ENCODE results near the gene DGKA.
A peak's percentile ranks its signal among the peaks of the same experiment; 100 is the strongest.
"Not testable (repeated sequence)": the region's sequence is repeated elsewhere in the genome, so short reads cannot be mapped to it uniquely, and the experiment has no call there.

The DGKA gene

DNA sequence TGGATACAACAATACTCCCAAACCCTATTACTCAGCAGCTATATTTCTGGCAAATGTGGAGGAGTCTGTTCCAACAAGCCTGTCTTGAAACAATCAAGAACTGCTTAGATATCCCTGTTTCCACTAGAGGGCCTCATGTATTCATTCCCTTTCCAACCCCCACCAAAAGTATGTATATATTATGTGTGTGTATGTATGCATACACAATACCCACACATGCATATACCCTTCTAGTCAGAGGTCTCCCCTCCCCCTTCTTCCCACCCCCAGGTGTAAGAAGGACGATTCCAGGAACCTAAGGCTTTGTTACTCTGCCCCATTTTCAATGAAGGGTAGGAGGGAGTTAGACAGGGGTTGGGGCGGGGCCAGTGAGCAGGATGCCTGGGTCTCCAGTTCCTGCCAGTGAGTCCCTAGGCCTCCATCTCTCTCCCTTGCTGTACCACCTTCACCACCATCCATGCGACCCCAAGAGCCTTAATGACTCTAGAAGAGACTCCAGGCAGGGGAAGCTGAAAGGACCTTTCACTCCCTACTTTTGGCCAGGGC is at the start of gene DGKA:
Gene DGKA, plus strand, starts transcription at position 392 of the 546 bp plus-strand sequence. CDS start 5,342 bp downstream, outside the sequence.
- in situ Hi-C loops (cut with HindIII; ENCODE audit: low pct_ligation_motif_present, low pct_unique_long_range_greater_than_20kb, low sequenced_read_pairs) = no loop called here
- DNase-seq = peak; percentile 77

DNA sequence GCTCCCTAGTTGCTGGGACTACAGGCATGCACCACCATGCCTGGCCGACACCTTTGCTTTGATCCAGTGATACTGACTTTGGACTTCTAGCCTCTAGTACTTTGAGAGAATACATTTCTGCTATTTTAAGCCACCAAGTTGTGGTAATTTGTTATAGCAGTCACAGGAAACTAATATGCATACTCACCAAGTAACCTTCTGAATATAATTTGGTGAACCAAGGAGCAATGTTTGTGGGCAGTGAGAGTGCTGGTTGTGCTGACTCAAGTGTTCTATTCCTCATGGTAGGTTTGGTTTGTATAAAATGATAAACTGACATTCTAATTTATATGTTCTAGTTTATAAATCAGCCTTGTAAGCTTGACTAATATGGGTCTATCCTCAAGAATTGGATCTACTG is 45.8 kb upstream of the DGKA start:
- DNase-seq = no peak

DNA sequence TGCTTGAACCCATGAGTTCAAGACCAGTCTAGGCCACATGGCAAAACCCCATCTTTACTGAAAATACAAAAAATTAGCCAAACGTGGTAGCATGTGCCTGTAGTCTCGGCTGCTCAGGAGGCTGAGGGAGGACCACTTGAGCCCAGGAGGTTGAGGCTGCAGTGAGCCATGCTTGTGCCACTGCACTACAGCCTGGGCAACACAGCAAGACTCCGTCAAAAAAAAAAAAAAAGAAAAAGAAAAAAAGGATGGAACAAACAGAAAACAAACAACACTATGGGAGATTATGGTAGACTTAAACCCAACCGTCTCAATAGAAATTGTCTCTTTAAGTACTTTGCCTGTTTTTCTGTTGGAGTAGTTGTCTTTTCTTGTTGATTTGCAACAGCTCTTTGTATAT is 39.7 kb upstream of the DGKA start:
- in situ Hi-C loops (cut with HindIII; ENCODE audit: low pct_ligation_motif_present, low pct_unique_long_range_greater_than_20kb, low sequenced_read_pairs) = no loop called here
- no peak for DNase-seq

More for the DNA sequence above, 45.8 kb upstream of the DGKA start:
- in situ Hi-C loops (cut with HindIII; ENCODE audit: low pct_ligation_motif_present, low pct_unique_long_range_greater_than_20kb, low sequenced_read_pairs) = no loop called here

DNA sequence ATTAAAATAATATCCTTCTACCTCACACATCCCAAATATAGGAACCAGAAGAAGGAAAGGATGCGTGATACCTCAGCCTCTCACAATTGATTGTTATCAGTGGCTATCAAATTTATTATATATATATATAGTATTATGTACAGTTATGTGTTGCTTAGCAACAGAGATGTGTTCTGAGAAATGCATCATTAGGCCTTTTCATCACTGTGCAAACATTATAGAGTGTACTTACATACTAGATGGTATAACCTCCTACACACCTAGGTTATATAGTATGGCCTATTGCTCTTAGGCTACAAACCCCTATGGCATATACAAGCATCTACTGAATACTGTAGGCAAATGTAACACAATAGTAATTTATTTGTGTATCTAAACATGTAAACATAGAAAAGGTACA is 37.2 kb upstream of the DGKA start:
- in situ Hi-C loops (cut with HindIII; ENCODE audit: low pct_ligation_motif_present, low pct_unique_long_range_greater_than_20kb, low sequenced_read_pairs) = no loop called here
- DNase-seq = no peak

DNA sequence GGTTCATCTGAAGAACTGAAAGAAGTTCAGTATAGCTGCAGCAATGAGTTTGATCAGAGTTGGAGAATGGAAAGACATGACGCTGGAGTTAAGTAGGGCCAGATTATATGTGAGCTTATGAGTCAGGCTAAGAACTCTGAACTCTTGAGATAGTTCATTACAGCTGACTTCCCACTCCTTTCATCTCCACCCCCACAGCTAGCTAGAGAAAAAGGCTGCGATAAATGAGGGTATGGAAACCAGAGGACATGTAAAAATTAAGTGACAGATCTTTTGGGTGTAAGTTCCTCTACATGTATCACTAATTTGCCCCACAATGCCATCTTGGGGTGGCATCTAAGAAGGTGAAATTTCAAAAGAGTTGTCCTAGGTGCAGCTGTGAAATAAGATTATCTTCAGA is 31.9 kb upstream of the DGKA start:
- in situ Hi-C loops (cut with HindIII; ENCODE audit: low pct_ligation_motif_present, low pct_unique_long_range_greater_than_20kb, low sequenced_read_pairs) = no loop called here
- no peak for DNase-seq

DNA sequence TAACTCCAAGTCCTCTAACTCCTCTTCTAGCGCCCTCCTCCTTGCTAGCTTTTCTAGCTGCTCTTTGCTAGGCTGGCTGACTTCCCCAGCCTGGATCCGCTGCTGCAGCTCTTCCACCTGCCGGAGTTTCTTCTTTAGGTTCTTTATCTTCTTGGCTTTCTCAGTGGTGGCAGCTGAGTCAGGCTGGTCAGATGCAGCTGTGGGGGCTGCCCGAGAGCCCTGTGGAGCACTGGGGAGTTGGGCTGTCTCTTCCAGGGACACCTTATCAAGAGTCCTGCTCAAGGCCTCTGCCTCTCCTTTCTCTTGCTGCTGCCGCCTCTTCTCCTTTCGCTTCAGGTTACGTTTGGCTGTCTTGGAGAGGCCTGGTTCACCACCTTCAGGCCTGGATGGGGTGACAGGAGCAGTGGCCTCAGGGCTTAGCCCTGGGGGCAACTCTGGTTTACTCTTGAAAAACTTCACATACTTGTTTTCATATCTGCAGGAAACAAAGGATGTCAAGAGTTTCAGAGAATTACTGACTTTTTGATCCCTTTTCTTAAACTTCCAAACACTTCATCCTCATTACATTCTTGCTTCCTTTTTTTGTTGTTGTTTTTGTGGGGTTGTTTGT is 29.0 kb upstream of the DGKA start:
- no peak for DNase-seq

DNA sequence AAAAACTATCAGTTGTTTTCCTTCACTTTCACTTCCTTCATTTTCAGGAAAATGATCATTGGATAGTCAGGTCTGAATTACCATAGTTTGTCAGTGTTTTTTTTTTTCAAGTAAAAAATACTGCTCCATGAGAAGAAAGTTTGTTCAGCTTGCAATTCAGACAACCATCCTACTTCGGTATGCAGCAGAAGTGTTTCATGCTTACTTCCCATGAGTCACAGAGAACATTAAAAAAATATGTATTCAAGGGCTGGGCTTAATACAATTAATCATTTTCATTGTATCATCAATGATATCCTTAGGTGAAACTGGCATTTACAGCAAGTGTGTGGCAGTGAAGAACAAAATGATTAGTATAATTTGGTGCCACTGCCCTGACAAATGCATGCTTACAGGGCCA is 24.9 kb upstream of the DGKA start:
- DNase-seq = no peak
- in situ Hi-C loops (cut with HindIII; ENCODE audit: low pct_ligation_motif_present, low pct_unique_long_range_greater_than_20kb, low sequenced_read_pairs) = no loop called here

More for the DNA sequence above, 29.0 kb upstream of the DGKA start:
- in situ Hi-C loops (cut with HindIII; ENCODE audit: low pct_ligation_motif_present, low pct_unique_long_range_greater_than_20kb, low sequenced_read_pairs) = no loop called here

DNA sequence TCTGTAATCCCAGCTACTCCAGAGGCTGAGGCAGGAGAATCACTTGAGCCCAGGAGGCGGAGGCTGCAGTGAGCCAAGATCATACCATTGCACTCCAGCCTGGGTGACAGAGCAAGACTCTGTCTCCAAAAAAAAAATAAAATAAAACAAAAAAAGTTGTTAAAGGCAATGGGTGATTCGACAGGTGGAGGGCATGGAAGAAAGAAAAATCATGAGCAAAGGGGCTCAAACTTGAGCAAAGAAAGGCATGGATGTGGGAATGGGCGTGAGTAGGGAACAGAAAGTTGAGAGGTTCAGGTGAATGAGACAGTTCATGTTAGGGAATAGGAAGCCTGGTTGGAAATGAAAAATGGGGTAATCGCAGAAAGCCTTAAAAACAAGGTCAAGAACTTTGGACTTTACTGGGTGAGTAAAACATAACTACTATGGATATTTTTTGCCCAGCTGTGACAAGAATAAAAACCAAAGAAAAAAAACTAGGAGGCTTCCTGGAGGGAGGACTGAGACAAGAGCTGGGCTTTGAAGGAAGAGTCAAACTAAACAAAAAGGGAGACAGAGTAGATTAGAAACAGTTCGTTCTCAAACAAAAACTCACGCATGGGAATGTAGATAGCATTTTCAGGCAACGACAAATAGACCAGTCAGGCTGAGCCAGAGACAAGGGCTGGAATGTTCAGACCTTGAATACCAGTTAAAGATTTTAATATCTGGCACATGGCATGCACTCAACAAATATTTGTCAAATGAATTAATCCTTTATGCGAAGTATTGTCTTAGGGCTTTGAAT is 22.0 kb upstream of the DGKA start:
- in situ Hi-C loops (cut with HindIII; ENCODE audit: low pct_ligation_motif_present, low pct_unique_long_range_greater_than_20kb, low sequenced_read_pairs) = no loop called here
- DNase-seq = no peak

DNA sequence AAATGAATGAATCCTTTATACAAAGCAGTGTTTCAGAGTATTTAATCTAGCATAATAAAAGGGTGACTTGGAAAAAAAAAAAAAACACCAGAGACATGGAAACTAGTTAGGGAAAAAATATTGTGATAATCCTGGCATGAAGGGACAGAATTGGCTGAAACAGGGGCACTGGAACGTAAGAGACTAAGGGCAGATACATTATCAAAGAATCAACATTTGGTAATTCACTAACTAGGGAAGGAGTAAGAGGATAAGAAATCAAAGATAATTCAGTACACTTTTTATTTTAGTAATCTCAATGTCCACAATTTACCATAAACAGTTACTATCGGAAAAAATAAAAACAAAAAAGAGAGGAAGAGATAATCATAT is 21.5 kb upstream of the DGKA start:
- DNase-seq = no peak
- in situ Hi-C loops (cut with HindIII; ENCODE audit: low pct_ligation_motif_present, low pct_unique_long_range_greater_than_20kb, low sequenced_read_pairs) = no loop called here

DNA sequence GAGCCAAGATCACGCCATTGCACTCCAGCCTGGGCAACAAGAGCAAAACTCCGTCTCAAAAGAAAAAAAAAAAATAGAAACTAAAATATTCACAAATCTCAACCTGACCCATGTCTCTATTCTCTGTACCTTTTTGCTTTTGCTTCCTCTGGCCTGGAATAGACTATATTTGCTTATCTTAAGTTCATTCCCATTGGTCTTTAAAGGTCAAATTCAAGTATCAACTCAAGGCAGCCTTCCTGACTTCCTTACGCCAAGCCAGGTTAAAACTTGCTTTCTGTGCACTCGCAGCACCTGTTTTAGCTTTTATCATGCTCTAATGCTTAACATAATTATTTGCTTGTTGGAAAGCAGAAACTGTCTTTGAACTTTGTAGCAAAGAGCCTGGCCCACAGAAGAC is 18.1 kb upstream of the DGKA start:
- in situ Hi-C loops (cut with HindIII; ENCODE audit: low pct_ligation_motif_present, low pct_unique_long_range_greater_than_20kb, low sequenced_read_pairs) = no loop called here
- DNase-seq = no peak

DNA sequence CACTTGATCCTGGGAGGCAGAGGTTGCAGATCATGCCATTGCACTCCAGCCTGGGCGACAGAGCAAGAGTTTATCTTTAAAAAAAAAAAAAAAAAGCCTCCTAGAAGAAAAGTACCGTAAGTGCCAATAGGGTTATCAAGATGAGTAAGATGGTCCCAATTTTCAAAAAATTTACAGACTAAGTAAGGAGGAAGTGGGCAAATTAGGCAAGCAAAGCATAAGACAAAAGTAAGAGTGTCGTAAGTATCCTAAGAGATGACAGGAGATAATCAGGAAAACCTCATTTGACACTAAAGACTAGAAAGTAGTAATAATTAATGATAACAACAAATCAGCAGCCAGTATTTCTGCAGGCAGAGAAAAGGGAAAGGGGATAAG is 15.5 kb upstream of the DGKA start:
- DNase-seq = no peak
- in situ Hi-C loops (cut with HindIII; ENCODE audit: low pct_ligation_motif_present, low pct_unique_long_range_greater_than_20kb, low sequenced_read_pairs) = loop anchor here (5.0 kb wide), 1 partner anchor 33 kb away; no protein-coding TSS in a partner anchor

DNA sequence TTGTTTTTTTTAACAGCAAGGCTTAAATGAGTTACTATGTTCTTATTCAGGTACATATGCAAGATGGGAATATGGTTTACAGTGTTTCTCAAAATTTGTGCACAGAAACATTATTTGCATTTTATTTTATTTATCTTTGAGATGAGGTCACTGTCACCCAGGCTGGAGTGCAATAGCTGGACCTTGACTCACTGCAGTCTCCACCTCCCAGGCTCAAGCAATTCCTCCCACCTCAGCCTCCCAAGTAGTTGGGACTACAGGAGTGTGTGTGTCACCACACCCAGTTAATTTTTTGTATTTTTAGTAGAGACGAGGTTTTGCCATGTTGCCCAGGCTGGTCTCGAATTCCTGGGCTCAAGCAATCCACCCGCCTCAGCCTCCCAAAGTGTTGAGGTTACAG is 11.9 kb upstream of the DGKA start:
- peak; percentile 32 for DNase-seq
- in situ Hi-C loops (cut with HindIII; ENCODE audit: low pct_ligation_motif_present, low pct_unique_long_range_greater_than_20kb, low sequenced_read_pairs) = loop anchor here (5.0 kb wide), 1 partner anchor 37 kb away; no protein-coding TSS in a partner anchor

DNA sequence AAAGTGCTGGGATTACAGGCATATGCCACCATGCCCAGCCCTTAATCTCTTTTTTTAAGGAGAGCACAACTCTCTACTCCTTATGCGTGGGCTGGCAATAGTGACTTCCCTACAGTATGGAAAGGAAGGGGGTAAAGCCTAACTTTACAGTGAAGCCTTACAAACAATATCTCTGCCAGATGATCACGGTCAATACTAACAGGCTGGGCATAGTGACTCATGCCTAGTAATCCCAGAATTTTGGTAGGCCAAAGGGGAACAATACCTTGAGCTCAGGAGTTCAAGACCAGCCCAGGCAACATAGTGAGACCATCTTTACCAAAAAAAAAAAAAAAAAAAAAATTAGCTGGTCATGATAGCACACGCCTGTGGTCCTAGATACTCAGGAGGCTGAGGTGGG is 8.8 kb upstream of the DGKA start:
- no peak for DNase-seq
- in situ Hi-C loops (cut with HindIII; ENCODE audit: low pct_ligation_motif_present, low pct_unique_long_range_greater_than_20kb, low sequenced_read_pairs) = no loop called here

DNA sequence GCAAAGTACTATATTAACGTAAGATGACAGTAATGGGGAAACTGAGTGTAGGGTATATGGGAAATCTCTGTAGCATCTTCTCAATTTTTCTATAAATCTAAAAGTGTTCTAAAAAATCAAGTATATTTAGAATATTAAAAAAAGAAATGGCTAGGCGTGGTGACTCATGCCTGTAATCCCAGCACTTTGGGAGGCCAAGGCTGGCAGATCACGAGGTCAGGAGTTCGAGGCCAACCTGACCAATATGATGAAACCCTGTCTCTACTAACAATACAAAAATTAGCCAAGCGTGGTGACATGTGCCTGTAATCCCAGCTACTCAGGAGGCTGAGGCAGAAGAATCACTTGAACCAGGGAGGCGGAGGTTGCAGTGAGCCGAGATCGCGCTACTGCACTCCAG is 7.3 kb upstream of the DGKA start:
- DNase-seq; in situ Hi-C loops (cut with HindIII; ENCODE audit: low pct_ligation_motif_present, low pct_unique_long_range_greater_than_20kb, low sequenced_read_pairs): not testable (repeated sequence)

DNA sequence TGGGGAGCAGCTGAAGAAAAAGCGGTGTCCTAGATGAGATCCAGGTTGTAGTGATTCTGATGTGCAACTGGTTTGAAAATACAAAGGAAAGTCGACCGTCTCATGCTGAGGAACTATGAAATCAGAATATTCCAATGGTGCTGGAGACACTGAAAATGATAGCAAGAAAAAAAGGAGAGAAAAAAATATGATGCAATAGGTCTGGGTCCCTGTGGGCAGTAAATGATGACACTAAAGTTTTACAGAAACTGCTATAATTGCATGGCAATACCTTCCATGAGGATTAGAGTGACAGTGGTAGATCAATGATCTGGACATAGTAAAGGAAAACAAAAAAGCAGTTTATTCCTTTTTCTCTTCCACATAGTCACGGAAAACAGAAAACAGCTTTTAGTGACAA is 5.6 kb upstream of the DGKA start:
- in situ Hi-C loops (cut with HindIII; ENCODE audit: low pct_ligation_motif_present, low pct_unique_long_range_greater_than_20kb, low sequenced_read_pairs) = no loop called here
- no peak for DNase-seq

DNA sequence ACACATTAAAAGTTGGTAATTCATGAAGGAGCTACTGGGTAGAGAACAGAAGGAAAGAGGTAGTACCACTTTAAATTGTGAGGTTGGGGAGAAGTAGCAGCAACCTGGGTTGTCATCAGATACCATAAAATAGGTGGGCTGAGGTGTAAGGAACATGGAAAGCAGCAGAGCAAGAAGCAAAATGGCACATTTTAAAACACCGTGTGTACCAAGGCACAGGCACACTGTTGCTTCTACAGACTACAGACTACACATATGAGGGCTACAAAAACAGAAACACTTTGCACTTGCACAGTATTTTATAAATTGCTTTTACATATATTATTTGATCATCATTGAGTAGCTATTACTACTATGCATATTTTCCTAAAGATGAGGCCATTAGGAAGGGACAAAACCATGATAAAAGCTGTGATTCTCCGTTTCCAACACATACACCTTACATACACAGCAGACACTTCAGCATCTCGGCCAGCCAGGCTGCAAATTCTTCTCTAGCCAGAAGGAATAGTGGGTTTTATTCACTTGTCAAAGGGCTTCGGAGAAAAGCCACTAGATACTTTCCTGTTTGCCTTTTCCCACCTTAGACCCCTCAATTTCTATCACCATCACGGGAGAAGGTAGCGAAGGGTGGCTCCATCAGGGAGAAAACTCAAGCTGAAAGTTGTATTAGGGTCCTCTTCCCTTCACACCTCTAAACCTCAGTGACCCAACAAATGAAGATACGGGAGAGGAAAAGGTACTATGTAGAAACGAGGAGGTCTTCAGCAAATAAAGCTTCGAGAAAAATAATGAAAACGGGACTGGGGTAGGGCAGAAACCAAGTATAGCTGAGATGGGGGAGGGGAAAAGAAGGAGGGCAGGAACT is 4.9 kb upstream of the DGKA start:
- peak; percentile 23 for DNase-seq
- in situ Hi-C loops (cut with HindIII; ENCODE audit: low pct_ligation_motif_present, low pct_unique_long_range_greater_than_20kb, low sequenced_read_pairs) = no loop called here

DNA sequence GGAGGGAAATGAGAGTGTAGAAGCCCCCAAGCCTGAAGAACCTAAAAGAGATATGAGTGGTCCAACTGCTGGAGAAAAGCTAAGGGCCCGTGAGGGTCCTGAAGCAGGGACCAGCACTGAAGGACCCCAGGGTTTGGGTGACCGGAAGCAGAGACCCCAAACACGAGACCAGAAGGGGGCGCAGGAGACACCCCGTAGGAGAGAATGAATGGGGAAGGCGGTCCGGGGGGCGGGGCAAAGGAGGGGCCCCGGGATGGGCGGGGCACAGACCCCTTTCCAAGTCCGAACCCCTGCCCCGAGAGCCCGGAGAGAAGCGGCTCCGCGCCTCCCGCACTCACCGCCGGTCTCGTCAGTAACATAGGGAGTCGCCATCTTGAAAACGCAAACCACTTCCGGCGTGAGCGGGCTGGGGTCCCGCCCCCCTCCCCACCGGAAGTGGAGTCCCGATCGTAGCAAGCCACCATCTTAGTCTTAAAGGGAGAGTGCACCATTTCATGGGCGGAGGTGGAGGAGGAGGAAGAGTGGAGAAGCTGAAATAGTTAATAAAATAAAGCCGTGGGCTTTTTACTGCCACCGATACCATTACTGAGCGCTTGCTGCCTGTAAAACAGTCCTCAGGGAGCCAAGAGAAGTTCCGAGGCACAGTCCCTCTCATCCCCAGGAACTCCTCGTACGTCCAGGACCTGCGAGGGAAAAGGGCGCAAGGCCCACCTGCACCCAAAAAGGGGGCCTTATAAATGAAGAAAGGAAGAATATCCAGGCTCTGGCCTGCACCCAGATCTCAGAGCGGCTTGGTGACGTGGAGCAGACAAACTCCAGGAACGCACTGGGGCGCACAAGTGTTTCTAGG is 4.0 kb upstream of the DGKA start:
- in situ Hi-C loops (cut with HindIII; ENCODE audit: low pct_ligation_motif_present, low pct_unique_long_range_greater_than_20kb, low sequenced_read_pairs) = no loop called here
- DNase-seq = peak; percentile 98

Measured in ACHN (cell line).